KMS-11 (cell line): Measurements from ENCODE around the gene NOTCH3.

Experiments
- H2AFZ ChIP-seq: fragments of 200-600 bp; sonication (generic); 2 replicates; pipeline ENCODE4 v1.6.1; 2016; ENCODE audit warnings: antibody characterized with exemption, mixed run types, low read depth
- H3K27ac ChIP-seq: fragments of 200-600 bp; sonication (generic); 2 replicates; pipeline ENCODE4 v1.6.1; 2016; ENCODE audit warnings: mild to moderate bottlenecking, mixed run types
- H3K27me3 ChIP-seq: fragments of 200-600 bp; sonication (generic); 2 replicates; pipeline ENCODE4 v1.6.1; 2017; ENCODE audit warnings: mild to moderate bottlenecking, low read depth, mixed run types, moderate library complexity; ENCODE audit not compliant: insufficient read depth
- H3K36me3 ChIP-seq: fragments of 200-600 bp; sonication (generic); 2 replicates; pipeline ENCODE4 v1.6.1; 2017; ENCODE audit warnings: mild to moderate bottlenecking, mixed run types; ENCODE audit not compliant: insufficient read depth
- H3K4me1 ChIP-seq: fragments of 200-600 bp; sonication (generic); 2 replicates; pipeline ENCODE4 v1.6.1; 2016; ENCODE audit warnings: mild to moderate bottlenecking, low read depth, mixed run types; ENCODE audit not compliant: poor library complexity, severe bottlenecking
- H3K4me2 ChIP-seq: fragments of 200-600 bp; sonication (generic); 2 replicates; pipeline ENCODE4 v1.7.0; 2016; ENCODE audit warnings: mild to moderate bottlenecking, mixed run types
- H3K4me3 ChIP-seq: fragments of 200-600 bp; sonication (generic); IDR thresholded peaks from 2 replicates; pipeline ENCODE4 v1.6.1; 2017; ENCODE audit warnings: low read depth, low read length, mixed read lengths; ENCODE audit not compliant: insufficient read depth
- H3K79me2 ChIP-seq: fragments of 200-600 bp; sonication (generic); 2 replicates; pipeline ENCODE4 v1.6.1; 2016; ENCODE audit warnings: low read depth, mixed run types; ENCODE audit not compliant: insufficient read depth
- H3K9ac ChIP-seq: fragments of 200-600 bp; sonication (generic); 2 replicates; pipeline ENCODE4 v1.6.1; 2016; ENCODE audit warnings: mild to moderate bottlenecking, mixed run types
- H4K20me1 ChIP-seq: fragments of 200-600 bp; sonication (generic); 2 replicates; pipeline ENCODE4 v1.6.1; 2016; ENCODE audit warnings: mild to moderate bottlenecking, mixed run types; ENCODE audit not compliant: insufficient read depth
- TF ChIP-seq, protein P1 (sequence below): fragments of 200-600 bp; sonication (generic); conservative IDR thresholded peaks from 2 replicates; pipeline ENCODE4 v1.6.1; 2017; ENCODE audit warnings: low read depth, mild to moderate bottlenecking, antibody characterized with exemption, low read length, moderate library complexity, mixed read lengths

NOTCH3 gene

DNA sequence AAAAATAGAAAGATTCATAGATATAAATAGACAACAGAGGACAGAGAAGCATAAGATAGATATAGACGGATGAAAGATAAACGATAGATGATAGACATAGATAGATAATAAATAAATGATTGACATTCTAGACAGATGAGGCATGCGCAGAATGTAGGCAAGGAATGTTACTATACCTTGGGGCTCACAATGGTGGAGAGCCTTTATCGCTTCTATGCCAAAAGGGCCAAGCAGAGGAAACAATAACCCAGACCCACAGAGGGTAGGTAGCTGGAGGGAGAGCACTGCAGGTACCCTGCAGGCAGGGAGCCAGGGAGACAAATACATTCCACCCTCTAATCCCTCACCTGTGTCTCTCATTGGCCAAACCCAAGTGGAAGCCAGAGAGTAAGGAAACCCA, 44.4 kb downstream of the NOTCH3 start:
- no peak overlapping the region for H3K4me3 ChIP-seq
- H4K20me1 ChIP-seq: no peaks in the 10 kb centered on the region
- H3K27ac ChIP-seq: no peak overlapping the region
- TF ChIP-seq, protein P1, sequence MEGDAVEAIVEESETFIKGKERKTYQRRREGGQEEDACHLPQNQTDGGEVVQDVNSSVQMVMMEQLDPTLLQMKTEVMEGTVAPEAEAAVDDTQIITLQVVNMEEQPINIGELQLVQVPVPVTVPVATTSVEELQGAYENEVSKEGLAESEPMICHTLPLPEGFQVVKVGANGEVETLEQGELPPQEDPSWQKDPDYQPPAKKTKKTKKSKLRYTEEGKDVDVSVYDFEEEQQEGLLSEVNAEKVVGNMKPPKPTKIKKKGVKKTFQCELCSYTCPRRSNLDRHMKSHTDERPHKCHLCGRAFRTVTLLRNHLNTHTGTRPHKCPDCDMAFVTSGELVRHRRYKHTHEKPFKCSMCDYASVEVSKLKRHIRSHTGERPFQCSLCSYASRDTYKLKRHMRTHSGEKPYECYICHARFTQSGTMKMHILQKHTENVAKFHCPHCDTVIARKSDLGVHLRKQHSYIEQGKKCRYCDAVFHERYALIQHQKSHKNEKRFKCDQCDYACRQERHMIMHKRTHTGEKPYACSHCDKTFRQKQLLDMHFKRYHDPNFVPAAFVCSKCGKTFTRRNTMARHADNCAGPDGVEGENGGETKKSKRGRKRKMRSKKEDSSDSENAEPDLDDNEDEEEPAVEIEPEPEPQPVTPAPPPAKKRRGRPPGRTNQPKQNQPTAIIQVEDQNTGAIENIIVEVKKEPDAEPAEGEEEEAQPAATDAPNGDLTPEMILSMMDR: no peak
- peaks cover 32% of the 10 kb centered on the region; the same call in 1 of the 2 replicates for H3K27me3 ChIP-seq
- no peaks in the 10 kb centered on the region for H3K79me2 ChIP-seq
- no peak overlapping the region for H2AFZ ChIP-seq
- no peaks in the 10 kb centered on the region for H3K36me3 ChIP-seq
- no peaks in the 10 kb centered on the region for H3K4me1 ChIP-seq
- H3K4me2 ChIP-seq: no peak overlapping the region
- no peak overlapping the region for H3K9ac ChIP-seq

DNA sequence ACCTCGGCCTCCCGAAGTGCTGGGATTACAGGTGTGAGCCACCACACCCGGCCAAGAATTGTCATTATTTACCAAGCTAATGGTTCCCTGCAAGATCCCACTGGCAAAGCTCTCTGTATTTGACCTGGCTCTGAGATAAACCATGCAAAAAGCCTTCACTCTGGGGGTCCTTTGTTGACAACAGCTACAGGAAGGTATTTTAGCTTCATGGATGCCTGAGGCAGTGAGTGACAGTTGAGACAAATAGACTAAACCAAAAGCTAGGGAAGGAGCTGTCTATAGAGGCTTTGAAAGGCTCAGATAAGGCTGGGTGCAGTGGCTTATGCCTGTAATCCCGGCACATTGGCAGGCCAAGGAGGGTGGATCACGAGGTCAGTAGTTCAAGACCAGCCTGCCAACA, 45.5 kb downstream of the NOTCH3 start:
- H3K4me1 ChIP-seq: no peaks in the 10 kb centered on the region
- H3K4me3 ChIP-seq: no peak overlapping the region
- H3K79me2 ChIP-seq: no peaks in the 10 kb centered on the region

DNA sequence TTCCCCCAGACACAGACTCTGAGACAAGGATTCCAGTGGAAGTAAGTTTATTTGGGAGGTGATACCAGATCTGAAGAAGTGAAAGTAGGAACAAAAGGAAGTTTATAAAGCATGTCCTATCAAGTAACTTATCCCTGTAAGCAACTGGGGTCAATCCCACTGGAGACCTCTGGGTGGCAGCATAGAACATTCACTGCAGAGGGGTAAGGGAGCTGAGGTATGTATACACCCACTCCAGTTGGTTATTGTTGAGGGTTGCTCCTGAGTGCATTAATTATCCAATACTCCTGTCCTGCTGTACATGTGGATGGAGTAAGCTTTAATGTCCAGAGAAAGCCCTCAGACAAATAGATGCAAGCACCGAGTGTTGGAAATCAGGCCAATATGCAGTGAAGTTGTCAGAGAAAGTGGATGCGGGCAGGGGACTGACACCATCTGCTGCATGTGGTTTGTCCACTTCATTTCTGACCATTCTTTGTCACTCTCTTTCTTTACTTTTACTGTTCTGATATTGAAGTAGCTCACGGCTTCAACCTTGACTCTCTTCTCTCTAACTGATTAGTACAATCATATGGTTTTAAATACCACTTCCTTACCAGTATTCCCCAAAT, 46.7 kb downstream of the NOTCH3 start:
- Histone ChIP-seq H2AFZ (no peak overlapping the region), H3K4me2 (no peak overlapping the region), H3K4me3 (no peak overlapping the region), H3K79me2 (no peaks in the 10 kb centered on the region), H3K4me1 (no peaks in the 10 kb centered on the region), H3K36me3 (no peaks in the 10 kb centered on the region), H3K27me3 (peaks cover 35% of the 10 kb centered on the region; the same call in 1 of the 2 replicates), H4K20me1 (no peaks in the 10 kb centered on the region), H3K27ac (no peak overlapping the region), H3K9ac (no peak overlapping the region)
- TF ChIP-seq, protein P1: peak; percentile 49; the same call in 1 of the 2 replicates

More for the DNA sequence above, 45.5 kb downstream of the NOTCH3 start:
- Histone ChIP-seq H3K4me2 (no peak overlapping the region), H3K9ac (no peak overlapping the region), H3K27ac (no peak overlapping the region), H3K36me3 (no peaks in the 10 kb centered on the region), H3K27me3 (peaks cover 32% of the 10 kb centered on the region; the same call in 1 of the 2 replicates), H4K20me1 (no peaks in the 10 kb centered on the region), H2AFZ (no peak overlapping the region)
- TF ChIP-seq, protein P1: no peak

DNA sequence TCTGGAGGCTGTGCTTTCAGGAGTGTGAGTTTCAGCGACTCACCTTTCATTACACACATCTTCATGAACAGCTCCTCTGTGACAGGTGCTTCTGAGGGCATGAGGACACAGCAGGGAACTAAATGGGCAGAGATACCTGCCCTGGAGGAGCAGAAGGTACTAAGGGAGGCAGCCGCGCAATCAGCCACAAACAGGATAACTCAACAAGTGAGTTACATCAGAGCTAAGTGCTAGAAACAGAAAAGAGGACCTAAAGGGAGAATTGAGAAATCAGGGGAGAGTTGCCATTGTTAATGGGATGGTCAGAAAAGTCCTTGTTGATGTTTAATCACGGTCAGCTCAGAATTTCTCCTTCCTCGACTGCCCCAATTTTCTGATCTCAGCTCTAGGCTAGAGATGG, 51.1 kb downstream of the NOTCH3 start:
- Histone ChIP-seq H3K36me3 (no peaks in the 10 kb centered on the region), H2AFZ (no peak overlapping the region), H3K9ac (no peak overlapping the region), H3K4me2 (no peak overlapping the region), H4K20me1 (no peaks in the 10 kb centered on the region), H3K4me3 (no peak overlapping the region), H3K27ac (no peak overlapping the region), H3K27me3 (peaks cover 27% of the 10 kb centered on the region; the same call in 1 of the 2 replicates), H3K79me2 (no peaks in the 10 kb centered on the region), H3K4me1 (no peaks in the 10 kb centered on the region)
- TF ChIP-seq, protein P1: no peak
